GM18511 (cell line): ENCODE measurements around the gene RALGAPA2.

Source experiments
- ATAC-seq: cut with Tn5 transposase; IDR thresholded peaks from one replicate; pipeline ENCODE4 v1.9.1; 2021; ENCODE audit warnings: mild to moderate bottlenecking, moderate library complexity; ENCODE audit not compliant: unreplicated experiment

RALGAPA2 gene

DNA sequence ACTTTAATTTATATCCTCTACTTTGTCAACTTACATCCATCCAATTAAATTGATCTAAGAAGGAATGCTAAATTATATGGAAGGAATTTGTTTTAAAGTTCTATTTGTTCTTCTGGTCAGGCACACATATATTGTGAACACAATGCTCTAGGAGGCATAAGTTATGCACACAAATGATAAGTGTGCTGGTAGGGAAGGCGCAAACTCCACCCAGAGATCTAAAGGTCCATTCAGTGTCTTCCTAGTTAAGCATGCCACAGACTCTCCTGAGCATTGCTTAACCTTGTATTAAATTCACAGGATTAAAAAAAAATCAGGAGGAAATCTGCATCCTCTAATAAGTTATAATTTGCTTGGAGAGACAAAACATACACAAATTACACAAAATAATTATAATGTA, 127.3 kb downstream of the RALGAPA2 start:
- ATAC-seq, result no peak

DNA sequence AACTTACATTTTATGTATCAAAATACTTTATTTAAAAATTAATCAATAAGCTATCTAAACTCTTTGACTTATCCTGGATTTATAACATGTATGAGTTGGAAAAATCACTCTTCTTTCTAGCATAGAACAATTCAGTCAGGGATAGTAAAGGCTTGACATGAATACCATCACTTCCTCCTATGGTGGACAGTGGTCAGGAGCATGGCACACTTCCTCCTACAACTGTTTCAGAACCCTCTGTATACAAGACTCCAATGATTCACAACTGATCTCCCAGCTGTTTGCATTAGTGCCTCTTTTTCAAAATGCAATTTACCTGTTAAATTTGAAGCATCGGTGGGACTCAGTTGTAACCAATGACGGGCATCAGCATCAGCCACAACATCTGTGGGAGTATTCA, 129.7 kb downstream of the RALGAPA2 start:
- no peak for ATAC-seq

DNA sequence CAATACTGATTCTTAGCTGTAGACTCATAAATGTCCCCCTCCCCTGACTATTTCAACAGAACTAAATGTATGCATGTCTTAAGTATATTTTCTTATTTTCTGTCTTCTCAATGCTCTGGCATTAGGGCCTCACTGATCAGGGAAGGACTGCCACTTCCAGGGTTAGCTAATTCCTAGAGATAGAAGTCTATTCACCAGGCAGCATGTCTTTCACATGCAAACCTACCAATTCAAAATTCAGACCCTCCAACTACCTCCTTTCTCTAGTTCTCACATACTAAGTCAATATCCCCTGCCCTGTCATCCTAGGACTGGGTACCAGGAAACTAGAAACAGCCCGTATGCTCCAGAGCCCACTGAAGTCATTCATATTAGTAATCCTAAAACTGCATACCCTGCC, 132.3 kb downstream of the RALGAPA2 start:
- ATAC-seq, result no peak

DNA sequence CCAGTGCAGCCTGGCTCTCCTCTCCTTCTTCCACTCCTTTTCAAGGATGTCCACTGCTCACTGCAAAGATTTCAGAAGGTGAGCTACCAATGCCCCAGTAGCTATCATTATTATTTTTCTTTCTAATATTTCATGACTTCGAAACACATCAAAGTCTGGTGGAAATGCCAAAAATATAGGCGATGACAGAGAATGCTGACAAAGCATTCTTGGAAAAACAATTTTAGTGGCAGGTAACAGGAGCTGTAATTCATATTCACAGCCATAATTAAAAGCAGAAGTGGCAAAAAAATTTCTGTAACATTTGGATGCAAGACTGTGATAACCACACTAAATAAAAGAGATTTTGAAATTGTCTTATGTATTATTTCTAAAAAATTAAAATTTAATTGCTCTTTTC, 133.6 kb downstream of the RALGAPA2 start:
- no peak for ATAC-seq

DNA sequence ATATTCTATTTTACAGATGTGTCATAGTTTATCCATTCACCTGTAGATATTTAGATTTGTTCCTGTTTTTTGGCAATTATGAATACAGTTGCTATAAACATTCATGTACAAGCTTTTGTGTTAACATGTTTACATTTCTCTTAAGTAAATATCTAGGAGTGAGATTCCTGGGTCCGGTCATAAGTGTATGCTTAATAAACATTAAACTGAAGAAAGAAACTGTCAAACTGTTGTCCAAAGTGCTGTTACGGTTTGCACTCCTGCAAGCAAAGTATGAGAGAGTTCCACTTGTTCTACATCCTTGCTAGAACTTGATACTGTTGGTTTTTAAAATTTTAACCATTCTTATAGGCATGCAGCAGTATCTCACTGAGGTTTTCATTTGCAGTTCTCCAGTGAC, 138.6 kb downstream of the RALGAPA2 start:
- ATAC-seq, result no peak

DNA sequence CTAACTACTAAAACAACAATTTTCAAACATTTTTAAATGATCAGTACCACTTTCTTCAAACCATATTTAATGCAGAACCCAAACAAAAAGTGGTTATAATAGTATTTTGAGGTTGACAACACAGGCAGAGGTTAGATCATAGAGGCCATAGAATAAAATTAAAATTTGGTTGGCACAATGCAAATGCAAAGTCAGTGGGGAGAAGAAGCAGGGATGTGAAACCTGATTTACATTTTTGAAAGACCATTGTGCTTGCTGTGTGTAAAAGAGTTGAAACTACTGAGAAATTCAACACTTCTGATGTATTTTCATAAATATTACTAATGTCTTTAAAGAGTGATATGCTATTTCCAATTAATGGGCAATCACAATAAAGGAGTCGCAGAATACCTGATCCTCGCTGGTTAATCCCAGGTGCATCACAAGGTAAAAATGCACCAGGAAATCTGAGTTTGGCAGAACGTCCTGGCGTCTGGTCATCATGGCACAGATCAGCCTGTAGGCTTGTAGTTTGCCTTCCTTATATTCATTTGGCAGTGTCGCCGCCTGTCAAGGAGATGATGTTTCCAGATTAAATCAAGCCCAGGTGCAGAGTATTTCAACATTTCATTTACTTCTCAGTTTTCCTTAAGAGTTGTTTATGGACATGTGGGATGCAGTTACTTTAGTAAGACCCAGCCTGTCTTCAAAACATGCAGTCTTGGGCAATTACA, 141.2 kb downstream of the RALGAPA2 start:
- ATAC-seq, result no peak

DNA sequence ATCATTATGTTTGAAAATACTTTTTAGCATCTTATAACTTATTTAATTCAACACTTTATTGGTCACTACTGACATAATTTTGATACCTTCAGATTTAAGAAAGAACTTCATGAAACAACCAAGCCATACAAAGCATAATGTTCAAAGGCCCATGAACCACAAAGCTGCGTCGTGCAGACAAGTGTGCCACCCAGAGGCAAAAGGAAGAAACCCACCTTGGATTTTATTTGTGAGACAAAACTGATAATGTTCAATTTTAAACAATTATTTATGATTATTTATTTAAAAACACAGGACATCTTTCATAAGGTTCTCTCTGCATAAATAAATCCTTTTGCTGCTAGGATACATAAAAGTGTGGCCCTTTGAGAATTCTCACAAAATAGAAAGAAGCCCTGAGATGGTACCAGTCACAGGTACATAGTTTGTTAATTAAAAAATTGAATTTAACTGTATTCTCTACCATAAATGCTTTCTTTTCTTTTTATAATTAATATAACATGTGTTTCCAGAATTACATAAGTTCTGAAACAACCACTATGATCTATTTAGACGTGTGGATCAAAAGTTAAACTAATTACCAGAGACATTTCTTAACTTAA, 143.7 kb downstream of the RALGAPA2 start:
- no peak for ATAC-seq

DNA sequence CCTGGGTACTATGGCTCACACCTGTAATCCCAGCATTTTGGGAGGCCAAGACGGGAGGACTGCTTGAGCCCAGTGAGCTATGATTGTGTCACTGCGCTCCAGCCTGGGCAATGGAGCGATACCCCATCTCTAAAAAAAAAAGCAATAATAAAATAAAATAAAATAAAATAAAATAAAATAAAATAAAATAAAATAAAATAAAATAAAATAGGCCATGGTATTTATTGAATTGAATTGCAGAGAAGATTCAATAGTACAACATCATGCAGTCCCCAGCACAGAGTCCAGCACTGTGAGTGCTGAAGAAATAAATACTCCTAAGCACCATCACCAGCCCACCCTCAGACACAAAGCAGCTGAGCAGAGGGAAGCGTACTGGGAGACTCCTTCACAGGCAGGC, 144.7 kb downstream of the RALGAPA2 start:
- ATAC-seq, result no peak

DNA sequence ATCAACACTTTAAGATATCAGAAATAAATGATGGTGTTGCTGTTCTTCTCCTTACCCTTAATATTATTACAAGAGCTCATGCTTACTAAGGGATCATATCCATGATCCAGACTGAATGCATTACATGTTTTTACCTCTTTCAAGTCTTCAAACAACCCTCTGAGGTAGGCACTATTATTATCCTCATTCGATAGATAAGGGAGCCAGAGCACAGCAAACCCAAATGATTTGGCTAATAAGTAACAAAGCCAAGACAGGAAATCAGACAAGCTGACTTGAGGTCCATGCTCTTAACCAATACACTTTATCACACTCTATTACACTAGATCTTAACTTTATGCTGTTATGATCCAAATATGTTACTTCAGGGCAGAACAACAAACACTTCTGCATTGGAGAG, 145.9 kb downstream of the RALGAPA2 start:
- no peak for ATAC-seq

DNA sequence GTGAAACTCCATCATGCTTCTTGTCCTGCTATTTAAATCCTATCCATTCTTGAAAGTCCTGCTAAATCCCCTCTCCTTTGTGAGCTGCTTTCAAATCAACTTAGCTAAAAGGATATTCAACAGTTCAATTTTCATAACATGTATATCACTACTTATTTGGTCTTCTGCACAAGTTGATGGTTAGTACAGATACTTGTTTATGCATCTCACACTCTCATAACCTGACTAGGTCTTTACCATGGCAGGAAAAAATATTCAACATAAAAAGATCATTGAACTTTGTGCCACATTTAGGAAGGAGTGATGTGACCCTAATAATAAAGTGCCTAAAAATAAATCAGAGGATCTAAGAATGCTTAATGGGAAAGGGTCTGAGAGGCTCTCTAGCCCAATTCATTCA, 148.2 kb downstream of the RALGAPA2 start:
- ATAC-seq, result no peak

DNA sequence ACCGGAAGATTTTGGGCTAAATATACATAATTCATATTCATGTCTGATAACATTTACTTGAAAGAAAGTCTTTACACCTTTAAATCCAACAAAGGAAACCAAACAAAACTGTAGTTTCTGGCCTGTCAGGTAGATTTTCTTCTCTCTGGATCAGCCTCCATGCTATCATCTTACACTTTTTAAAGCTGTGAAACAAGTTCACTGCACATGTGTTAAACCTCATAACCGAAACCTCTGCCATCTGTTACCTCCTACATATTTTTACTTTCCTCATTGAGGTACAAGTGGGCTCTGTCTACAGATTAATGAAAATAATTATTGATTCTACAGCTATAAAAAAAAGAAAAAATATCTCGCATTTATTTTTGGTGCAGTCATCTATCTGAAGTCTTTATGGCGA, 149.9 kb downstream of the RALGAPA2 start:
- ATAC-seq, result no peak

DNA sequence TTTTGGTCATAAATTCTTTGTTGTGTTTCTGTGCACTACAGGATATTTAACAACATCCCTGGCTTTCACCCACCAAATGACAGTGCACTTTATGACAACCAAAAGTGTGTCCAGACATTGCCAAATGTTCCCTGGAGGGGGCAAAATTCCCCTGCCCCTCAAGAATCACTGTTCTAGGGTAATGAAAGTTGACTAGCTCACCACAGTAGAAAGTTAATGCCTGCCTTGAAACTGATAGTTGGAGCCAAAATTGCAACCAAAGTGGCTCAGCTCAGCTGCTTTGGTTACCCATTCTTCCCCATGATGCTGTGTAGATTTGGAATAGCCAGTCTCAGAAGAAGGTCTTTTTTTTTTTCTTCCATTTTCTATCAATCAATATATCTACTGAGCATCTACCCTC, 150.6 kb downstream of the RALGAPA2 start:
- ATAC-seq, result peak; percentile 60

DNA sequence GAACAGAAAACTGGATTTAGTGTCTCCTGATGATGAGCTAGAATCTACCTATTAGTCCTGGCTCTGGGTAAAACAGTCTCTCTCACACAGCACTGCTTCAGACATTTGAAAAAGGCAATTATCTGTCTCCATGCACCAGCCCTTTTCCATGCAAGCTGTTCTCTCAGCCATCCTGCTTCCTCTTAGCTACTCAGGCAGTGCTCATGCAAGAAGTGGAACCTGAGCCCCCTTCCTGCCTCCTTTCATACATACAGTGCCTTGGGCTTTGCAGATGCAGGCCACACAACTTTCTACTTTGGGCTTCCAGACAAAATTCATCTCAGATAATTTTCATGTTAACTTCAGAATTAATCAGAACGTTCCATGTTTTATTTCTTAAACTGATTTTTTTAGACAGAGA, 151.3 kb downstream of the RALGAPA2 start:
- ATAC-seq, result no peak

DNA sequence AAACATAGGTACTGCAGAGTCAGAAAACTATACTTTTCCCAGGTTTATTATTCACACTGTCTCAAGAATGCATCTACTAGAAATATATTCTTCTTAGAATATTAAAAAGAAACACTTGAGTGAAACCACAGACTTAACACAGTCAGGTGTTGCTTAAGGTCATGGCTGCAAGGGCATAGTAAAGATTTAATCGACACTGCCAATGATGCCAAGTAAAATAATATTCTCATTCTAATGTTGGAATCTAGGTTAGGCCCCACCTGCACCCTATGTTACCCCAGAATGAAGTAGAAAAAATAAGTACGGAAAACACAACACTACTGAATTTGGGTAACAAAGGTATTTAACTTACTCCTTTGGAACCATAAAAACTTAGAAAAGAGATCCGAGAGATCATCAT, 155.0 kb downstream of the RALGAPA2 start:
- ATAC-seq, result no peak

DNA sequence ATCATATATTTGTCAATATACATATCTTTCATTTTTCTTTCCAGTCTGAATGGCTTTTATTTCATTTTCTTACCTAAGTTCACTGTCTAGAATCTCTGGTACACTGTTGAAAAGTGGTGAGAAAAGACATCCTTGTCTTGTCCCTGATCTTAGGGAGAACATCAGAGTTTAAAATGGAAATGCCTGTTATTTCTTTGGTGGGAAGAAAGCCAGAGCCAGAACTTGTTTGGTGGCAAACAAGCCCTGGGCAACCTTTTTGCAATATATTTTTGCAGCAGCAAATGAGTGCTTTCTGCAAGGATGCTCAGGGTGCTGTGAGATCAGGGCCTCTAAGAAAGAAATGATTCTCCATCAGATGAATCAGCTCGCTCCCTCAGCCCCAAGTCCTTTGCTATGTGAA, 156.6 kb downstream of the RALGAPA2 start:
- no peak for ATAC-seq

DNA sequence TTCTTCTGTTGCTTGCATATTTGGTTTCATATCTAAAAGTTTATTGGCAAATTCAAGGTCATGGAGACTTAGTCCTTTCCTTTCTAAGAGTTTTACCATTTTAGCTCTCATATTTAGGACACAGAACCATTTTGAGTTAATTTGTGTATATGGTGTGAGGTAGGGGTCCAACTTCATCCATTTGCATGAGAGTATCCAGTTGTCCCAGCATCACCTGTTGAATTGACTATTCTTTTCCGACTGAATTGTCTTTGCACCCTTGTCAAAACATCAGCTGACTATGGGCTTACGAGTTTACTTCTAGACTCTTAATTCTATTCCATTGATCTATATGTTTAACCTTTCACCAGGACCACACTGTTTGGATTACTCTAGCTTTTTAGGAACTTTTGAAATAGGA, 157.5 kb downstream of the RALGAPA2 start:
- no peak for ATAC-seq

DNA sequence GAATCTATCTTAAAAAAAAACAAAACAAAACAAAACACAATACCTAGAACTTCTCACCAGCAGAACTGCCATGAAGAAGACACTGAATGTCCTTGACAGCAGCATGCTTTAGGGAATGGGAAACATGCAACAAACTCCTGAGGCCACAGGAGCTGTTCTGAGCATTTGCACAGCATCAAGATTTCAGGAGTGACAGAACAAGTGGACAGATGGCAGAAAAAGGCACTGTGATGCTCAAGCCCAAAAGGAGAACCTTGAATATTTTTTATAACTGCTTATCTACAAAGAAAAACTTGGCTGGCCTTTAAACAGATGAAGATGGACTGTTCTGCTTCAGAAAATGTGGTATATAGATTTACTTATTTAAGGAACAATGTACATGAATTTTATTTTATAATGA, 158.9 kb downstream of the RALGAPA2 start:
- no peak for ATAC-seq

DNA sequence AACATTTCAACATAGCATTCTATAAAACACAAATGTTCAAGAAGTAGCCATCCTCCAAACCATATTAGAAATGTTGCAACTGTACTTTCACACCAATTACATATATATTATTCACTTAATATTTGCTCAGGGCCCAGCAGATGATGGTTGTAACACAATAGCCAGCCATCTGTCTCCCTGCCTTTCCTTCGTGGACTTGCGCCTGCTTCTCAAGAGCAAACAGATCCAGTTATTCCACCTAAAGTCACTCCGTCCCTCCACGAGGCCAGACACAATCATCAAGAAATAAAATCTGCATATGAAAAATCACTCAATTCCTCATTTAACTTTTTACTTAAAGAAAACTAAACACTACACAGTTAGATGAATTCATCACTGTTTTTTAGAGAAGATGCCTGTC, 160.4 kb downstream of the RALGAPA2 start:
- ATAC-seq, result no peak

DNA sequence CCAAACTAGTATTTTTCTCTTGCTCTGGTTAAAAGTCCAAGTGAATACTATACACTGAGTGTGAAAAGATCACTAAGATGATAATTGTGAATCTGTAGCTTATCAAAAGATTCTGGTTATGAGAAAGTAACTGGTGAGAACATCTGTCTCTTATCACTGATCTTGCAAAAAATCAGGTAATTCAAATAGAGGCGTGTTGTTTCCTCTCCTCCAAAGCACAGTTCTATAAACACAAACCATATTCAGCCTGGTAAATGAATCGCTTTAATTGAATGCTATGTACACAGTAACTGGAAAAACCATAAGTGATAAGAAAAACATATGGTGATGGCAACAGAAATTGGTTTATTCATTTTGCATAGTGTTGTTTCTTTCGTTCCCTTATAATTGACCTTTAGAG, 161.0 kb downstream of the RALGAPA2 start:
- ATAC-seq, result no peak

DNA sequence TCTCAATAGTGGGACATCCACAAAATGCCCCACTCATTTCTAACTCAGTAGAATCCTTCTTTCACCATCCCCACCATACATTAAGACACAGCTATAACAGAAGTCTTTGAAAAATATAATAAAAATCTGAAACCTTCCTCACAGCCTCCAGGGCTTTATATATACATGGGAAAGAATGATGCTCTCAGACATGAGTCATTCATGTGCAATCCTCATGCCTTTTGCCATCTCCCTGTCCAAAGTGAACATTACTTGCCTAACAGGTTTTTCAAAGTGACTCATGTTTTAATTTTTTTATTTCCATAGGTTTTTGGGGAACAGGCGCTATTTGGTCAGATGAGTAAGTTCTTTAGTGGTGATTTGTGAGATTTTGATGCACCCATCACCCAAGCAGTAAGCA, 162.7 kb downstream of the RALGAPA2 start:
- no peak for ATAC-seq

DNA sequence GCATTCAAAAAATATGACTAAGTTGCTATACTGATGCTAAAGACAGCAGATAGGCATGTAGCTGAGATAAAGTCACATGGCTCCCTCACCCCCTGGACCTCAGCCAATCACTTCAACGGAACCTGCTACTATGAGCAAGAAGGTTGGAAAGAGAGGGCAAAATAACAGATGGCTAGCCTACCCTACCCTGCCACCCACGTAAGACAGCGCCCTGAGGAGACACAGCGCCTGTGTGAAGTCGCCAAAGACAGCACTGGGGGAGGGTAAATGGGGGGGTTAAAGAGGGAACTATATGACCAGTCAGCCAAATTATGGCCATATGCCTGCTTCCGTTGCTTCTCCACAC, 163.2 kb downstream of the RALGAPA2 start:
- ATAC-seq, result no peak

DNA sequence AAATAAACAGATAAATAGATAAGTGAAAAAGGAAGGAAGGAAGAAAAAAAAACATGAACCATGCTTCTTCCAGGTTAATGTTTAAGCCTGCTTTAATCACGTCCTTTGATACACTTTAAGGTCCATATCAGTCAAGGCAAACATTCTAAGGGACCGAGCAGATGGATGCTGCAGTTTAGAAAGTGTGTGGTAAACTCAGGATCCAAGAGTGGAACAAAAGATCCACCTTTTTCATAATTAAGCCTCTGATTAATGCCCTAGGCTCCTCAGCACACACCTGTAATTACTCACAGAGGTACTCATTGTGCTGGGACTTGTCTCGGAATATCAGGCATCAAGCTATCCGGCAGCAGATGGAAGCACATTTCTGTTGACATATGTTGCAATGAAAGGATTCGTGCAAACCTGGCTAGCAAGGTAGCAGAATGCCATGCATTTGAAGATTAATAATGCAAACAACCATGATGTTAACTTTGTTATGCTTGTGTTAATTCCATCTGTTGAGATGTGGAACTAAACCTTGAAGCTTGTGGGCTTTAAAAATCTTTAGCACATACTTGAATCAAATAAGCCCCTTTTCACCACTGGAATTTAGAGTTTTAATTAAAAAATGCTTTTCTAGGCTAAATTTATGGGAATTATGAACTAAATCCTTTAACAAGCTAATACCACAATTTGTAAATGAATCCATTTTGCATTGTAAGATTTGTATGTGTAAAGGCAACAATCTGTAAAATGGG, 163.7 kb downstream of the RALGAPA2 start:
- no peak for ATAC-seq
